HG03342 (cell line): ENCODE measurements around the gene SLC43A1.
"Not testable (repeated sequence)": the region's sequence is repeated elsewhere in the genome, so short reads cannot be mapped to it uniquely, and the experiment has no call there.

Source experiments
- ATAC-seq: cut with Tn5 transposase; IDR thresholded peaks from one replicate; pipeline ENCODE4 v1.9.1; 2021; ENCODE audit warnings: mild to moderate bottlenecking, moderate library complexity; ENCODE audit not compliant: unreplicated experiment

Gene SLC43A1

DNA sequence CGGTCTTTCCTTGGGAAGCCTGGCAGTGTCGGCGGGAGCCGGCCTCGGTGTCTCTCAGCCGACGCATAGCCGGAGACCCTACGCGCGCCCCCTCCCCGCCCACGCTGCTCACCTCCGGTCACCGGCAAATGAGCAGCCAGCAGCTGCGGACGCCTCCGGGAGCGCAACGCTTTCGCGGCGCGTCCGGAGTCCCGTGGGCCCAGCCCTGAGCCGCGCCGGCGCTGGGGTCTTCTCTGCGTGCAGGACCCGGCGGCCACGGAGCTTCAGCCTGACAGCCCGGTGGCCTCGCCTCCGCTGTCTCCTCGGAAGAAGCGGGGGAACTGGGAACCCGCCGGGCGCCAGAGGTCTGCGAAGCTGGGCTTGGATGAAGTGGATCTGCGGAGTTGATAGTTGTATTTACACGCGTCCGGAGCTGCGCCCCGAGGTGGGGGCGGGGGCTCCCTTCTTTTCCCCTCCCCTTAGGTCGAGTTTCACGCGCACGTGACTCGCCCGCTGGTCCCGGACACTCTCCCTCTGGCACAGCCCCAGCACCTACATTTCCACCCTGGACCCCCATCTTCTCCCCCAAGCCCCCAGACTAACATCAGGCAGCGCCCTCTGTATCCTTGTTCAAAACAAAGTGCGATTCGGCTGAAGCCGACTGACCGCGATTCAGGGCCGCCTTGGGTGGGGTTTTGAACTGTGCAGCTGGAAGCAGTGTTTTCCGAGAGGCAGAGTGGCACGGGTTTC lies at the start of gene SLC43A1:
SLC43A1 (minus strand) TSS at position 371 of the 729 bp plus-strand sequence. CDS start 1,591 bp downstream, outside the sequence.
- no peak for ATAC-seq

DNA sequence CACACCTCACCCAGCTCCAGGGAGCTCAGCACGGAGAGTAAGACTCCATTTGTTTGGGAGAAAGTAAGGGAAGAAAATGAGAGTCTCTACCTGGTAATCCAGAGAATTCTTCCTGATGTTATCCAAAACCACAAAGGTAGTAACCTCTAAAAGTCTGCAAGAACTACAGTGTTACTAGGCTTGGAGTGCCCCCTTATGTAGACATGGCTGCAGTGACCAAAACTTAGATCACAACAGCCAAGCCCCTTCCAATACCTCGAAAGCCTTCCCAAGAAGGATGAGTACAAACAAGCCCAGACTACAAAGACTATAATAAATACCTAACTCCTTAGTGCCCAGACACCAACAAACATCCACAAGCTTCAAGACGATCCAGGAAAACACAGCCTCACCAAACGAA lies 47.1 kb upstream of the SLC43A1 start:
- ATAC-seq, result no peak

DNA sequence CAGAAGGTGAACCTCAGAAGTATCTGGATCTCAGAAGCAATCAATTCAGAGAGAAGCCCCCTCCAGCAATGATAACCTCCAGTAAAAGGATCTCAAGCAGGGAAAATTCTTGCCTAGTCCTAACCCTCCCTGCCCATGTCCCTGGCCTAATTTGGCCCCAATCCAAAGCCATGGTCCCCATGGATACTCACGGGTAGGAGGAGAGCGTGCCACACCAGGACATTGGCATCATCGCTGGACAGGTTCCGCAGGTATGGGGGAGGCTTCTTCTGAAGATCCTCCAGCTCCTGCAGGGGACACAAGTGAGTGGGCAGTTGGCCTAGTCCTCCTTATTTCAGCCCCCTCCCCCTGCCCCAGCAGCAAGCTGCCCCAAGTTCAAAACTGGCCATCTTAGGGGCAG lies 44.6 kb upstream of the SLC43A1 start:
- ATAC-seq, result no peak

DNA sequence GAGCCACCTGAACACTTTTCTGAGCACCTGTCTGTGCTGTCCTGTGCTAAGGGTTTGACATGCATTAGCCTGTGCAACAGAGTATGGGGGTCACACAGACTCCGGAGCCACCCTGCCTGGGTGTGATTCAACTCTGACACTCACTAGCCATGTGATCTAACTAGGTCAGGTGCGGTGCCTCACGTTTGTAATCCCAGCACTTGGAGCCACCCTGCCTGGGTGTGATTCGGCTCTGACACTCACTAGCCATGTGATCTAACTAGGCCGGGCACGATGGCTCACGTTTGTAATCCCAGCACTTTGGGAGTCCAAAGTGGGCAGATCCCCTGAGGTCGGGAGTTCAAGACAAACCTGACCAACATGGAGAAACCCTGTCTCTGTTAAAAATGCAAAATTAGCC lies 40.5 kb upstream of the SLC43A1 start:
- ATAC-seq, result no peak

DNA sequence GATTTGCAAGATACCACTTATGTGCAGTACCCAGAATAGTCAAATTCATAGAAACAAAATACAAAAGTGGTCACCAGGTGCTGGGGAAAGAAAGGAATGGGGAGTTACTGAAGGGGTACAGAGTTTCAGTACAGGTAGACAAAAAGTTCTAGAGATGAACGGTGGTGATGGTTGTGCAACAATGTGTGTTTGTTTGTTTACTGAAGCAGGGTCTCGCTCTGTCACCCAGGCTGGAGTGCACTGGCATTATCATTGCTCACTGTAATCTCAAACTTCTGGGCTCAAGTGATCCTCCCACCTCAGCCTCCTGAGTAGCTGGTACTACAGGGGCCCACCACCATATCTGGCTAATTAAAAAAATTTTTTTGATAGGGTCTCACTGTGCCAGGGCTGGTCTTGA lies 39.9 kb upstream of the SLC43A1 start:
- no peak for ATAC-seq

DNA sequence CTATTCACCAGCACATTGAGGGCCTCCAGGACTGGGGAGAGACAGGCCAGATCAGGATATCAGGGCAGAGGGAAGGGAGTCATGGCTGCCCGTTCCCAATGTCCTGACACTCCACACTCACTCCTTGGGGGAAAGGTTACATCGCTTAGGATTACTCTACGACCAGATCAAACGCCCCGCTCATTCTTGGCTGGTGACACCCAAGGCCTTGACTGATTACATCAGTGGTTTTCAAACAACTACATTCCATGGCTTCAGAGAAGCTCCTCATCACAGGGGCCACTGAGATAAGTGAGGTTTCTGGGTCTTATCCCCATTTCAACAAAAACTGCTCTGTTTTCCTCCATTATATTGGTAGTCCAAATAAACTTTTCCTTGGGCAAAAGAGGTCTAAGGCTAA lies 37.0 kb upstream of the SLC43A1 start:
- no peak for ATAC-seq

DNA sequence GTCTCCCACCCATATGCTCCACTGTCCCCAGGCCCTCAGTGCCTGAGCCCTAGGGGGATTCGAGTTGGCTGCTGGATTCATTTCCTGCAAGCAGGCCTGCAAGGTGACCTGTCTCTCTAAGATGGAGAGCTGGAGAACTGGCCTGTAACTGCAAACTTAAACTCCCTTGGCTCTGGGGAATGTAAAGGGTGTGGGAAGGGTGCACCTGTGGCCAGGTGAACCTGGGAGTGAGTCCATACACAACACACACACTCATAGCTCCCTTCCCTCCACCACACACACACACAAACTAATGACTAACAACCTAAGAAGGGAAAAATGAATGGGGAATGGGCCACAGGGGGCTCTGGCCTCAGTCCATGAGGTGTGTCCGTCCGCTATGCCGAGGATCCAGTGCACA lies 36.4 kb upstream of the SLC43A1 start:
- no peak for ATAC-seq

DNA sequence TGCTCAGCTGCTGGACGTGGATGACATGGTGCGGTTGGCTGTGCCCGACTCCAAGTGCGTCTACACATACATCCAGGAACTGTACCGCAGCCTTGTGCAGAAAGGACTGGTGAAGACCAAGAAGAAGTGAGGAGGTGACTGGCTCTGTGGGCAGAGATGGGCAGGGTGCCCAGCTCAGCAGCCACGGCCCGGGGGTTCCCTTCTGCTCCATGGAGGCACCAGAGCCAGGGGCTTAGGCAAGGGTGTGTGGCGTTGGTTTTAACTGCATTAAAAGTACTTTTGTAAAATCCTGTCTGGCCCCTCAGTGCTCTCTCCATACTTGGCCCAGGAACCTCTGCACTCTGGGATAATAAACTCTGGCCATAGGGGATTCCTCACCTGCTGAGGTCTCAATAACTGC lies 34.5 kb upstream of the SLC43A1 start:
- no peak for ATAC-seq

DNA sequence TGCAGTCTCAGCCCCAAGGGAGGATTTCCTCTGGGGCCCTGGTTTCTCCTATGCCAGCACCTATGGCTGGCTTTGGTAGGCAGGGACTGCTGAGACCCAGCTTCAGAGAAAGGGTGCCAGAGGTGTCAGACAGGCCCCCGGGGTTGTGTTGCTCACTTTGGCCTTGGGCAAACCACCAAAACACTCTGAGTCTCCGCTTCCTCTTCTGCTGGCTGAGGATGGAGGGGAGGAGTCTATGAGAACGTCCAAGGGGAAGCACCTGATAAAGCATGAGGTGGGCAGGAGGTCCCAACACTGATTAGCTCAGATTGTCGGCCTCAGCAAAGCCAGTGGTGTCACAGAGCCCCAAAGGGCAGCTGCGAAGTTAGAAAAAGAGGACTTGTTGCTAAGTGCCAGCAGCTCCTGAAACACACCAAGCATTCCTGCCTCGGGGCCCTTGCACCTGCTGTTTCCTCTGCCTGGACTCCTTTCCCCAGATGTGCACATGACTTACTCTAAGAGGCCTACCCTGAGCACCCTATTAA lies 32.4 kb upstream of the SLC43A1 start:
- ATAC-seq, result peak; percentile 85

DNA sequence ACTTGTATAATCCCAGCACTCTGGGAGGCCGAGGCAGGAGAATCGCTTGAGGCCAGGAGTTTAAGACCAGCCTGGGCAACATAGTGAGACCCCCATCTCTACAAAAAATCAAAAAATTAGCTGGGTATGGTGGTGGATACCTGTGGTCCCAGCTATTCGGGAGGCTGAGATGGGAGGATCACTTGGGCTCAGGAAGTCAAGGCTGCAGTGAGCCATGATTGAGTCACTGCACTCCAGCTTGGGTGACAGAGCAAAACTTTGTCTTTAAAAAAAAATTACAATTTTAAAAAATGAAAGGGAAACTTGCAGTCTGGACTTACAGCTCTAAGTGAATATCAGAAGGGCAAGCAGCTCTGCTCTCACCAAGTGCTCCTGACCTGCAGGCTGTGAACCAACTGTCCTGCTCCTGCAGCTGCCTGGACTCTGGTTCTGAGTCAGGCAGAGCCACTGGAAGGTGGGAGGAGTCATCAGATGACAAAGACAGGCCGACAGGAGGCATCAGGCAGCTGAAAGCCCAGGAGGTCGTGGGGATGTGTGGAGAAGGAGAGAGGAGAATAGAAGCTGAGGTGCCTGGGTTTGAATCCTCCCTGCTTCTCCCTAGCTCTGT lies 31.5 kb upstream of the SLC43A1 start:
- peak; percentile 45 for ATAC-seq

DNA sequence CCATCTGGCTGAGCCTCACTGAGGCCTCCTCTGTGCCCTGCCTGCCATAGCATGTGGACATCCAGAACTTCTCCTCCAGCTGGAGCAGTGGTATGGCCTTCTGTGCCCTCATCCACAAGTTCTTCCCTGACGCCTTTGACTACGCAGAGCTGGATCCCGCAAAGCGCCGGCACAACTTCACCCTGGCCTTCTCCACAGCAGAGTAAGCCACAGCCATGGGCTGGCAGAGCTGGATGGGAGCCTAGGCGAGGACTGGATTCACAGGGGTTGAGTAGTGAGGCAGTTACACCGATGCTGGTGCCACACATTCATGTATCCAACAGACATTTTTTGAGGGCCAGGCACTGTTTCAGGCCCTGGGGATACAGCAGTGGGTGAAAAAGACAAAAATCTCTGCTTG lies 30.9 kb upstream of the SLC43A1 start:
- no peak for ATAC-seq

DNA sequence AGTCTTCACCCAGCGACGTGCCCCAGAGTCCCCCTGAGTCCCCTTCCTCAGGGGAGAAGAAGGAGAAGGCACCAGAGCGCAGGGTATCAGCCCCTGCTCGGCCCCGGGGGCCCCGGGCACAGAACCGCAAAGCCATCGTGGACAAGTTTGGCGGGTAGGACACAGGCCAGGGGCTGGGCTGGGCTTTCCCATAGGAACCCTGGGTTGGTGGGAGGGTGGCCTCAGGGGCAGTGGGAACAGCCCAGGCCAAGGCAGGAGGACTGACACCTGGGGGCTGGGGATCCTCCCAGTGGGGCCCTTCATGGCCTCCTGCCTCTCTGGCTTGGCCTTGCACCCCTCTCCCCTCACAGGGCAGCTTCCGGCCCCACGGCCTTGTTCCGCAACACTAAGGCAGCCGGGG lies 30.4 kb upstream of the SLC43A1 start:
- ATAC-seq, result no peak

DNA sequence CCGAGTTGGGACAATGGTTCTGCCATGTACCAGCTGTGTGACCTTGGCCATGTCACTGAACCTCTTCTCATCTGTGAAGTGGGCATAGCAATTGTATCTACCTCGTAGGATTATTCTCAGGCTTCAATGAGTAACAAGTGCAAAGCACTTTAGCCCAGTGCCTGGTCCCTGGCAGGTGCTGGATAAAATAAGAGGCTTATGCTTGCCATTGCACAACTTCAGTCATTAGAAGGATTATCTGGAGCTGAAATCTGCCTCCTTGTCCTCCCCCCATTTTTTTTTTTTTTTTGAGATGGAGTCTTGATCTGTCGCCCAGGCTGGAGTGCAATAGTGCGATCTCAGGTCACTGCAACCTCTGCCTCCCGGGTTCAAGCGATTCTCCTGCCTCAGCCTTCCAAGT lies 29.1 kb upstream of the SLC43A1 start:
- ATAC-seq, result no peak

DNA sequence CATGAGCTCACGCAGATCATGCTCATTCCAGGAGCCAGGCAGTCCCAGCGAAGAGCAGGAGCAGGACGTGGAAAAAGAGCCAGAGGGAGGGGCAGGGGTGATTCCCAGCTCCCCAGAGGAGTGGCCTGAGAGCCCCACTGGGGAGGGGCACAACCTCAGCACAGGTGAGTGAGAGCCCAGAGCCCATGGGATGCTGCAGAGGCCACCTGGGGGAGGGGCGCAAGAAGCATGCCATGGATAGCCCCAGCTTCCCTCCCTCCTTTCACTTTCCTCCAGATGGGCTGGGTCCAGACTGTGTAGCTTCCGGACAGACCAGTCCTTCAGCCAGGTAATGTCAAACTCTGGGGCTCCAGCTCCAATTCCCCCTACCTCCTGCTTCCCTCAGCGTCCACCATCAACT lies 28.1 kb upstream of the SLC43A1 start:
- no peak for ATAC-seq

DNA sequence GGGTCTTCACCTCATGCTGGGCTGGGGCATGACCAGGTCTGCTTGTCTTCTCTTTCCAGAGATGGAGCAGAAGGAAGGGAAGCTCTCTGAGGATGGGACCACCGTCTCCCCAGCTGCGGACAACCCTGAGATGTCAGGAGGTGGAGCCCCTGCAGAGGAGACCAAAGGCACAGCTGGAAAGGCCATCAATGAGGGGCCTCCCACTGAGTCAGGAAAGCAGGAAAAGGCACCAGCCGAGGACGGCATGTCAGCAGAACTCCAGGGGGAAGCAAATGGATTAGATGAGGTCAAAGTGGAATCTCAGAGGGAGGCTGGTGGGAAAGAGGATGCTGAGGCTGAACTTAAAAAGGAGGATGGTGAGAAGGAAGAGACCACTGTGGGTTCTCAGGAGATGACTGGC lies 27.1 kb upstream of the SLC43A1 start:
- ATAC-seq, result no peak

DNA sequence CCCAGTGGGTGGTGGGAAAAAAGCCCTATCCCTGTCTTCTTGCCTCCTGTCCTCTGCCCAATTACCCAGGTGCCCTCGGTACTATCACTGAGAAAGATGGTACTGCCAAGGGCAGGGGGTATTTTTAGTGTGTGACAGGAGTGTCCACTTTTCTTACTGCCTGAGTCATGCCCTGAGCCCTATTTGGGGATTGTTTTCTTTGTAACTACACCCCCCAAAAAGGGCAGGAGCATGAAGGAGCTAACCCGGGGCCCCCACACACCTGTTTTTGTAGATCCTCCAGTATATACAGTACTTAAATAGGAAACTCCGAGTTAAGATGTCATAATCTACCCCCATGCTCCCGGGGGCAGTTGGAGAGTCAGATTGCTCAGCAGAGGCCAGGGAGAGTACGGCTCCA lies 25.7 kb upstream of the SLC43A1 start:
- ATAC-seq, result no peak

DNA sequence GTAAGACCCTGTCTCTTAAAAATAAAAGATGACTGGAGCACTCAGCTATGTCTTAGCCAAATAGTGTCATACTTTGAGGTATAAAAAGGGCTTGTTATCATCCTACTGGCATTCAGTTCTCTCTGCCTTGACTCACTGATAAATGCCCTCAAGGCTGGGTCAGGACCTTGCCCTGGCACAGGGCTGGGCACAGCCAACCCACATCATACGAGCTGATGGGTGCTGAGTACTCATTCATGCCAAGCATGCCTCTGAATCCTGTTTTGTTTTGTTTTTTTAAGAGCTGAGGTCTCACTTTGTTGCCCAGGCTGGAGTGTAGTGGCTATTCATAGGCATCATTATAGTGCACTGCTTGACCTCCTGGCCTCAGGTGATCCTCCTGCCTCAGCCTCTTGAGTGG lies 23.8 kb upstream of the SLC43A1 start:
- ATAC-seq, result no peak

DNA sequence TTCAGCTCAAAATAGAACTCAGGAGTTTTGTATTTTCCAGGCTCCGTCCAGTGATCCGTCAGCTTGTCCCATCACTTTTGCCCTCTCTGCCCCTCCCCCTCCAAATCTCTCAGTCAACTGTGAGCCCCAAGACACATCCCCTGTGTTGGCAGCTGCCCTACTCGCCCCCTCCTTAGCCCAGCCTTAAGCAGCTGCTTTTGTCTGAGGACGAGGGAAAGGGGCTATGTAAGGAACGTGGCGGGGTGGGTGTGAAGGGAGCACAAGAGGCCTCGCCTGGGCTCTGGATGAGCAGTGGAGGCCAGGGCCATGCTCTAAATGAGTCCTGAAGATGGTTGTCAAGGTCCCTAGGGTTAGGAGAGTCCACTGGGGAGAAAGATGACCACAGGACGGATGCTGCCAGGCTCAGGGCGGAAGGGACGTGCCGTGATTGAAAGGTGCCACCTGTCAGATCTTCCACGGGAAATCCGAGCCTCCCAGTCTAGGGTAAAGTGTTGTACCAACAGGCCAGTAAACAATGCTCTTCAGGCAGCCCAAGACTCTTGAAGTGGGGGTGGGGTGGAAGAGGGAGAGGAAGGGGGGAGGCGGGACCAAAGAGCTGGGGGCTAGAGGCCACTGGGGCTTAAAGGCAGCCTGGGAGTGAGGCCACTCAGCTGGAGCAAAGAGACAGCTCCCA lies 21.6 kb upstream of the SLC43A1 start, which contains the start of gene SMTNL1:
SMTNL1 (plus strand) TSS at position 649 of the 673 bp plus-strand sequence. CDS start 5,048 bp downstream, outside the sequence.
- no peak for ATAC-seq

DNA sequence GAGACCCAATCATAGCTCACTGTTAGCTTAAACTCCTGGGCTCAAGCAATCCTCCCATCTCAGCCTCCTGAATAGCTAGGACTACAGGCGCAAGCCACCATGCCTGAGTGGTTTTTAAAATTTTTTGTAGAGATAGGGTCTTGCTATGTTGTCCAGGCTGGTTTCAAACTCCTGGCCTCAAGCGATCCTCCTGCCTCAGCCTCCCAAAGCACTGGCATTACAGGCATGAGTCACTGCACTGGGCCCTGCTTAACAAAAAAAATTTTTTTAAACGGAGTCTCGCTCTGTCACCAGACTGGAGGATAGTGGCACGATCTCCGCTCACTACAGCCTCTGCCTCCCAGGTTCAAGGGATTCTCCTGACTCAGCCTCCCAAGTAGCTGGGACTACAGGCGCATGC lies 18.9 kb upstream of the SLC43A1 start:
- ATAC-seq, result not testable (repeated sequence)

DNA sequence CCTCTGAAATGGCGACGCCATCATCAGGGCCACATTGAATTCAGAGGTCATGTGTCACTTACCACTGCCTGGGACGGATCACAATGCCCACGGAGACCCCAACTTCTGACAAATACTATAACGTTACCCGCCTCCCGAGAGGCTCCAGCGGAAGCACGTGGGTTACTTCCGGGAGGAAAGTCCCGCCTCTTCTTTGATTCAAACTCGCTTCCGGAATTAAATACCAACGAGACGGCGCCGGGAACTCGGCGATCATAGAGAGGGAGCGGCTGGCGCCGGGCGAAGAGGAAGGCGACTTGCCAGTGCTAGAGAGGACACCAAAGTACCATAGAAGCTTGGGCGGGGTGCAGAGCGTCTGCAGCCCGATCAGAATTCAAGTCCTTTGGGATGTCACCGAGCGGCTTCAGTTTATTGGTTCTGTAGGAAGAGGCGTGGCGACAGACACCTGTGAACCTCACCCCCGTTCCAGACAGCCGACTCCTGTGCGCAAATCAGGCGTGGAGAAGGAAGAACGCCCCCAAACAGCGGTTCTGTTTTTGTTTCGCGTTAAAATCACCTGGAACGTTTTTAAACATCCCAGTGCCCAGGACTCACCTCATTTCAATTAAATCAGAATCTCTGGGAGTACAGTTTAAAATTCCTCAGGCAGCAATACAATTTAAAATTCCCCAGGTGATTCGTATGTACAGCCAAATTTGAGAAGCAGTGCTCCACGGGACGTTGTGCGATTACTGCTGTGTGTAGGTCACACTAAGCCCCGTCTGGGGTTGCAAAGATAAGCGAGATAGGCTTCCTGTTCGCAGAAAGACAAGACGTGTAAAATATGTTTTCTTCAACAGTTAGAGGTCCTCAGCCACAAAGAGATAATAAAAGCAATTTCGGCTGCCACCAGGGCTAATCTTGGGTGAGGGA lies 15.3 kb upstream of the SLC43A1 start, which contains the start of gene TIMM10:
TIMM10 (minus strand) TSS at position 159 of the 912 bp plus-strand sequence. CDS start 565 bp downstream, outside the sequence.
- peak; percentile 98 for ATAC-seq

DNA sequence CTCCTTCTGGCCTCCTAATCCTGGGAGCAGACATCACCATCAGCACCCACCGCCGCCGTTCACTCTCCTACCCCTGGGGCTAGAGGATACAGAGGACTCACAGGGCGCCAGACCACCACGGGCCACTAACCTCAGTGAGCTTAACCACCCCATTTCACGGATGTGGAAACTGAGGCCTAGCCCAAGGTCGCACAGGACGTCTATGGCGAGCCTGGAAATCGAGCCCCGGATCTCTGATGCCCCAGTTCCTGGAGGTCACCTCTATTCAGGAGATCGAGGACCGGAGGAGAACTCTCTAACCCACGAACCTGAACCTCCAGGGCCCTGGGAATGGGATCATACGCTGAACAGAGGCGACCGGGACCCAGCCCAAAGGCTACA lies 14.7 kb upstream of the SLC43A1 start:
- ATAC-seq, result no peak
